Endothelial cell of umbilical vein (primary cell): Measurements from ENCODE around the gene MAPRE2.

Experiments used
- CTCF ChIP-seq, 2 donors: IDR thresholded peaks; 1 replicate in 1 of 2; 2 replicates in 1 of 2; pipeline ENCODE4 v1.5.1; 2011; ENCODE audit warnings: low read length in 2 of 2, mild to moderate bottlenecking in 2 of 2, moderate library complexity in 2 of 2, control low read depth in 1 of 2, inconsistent platforms in 1 of 2, low read depth in 1 of 2; ENCODE audit not compliant: insufficient read depth in 1 of 2; ENCODE audit errors: extremely low read depth in 1 of 2
- POLR2A ChIP-seq: IDR thresholded peaks from 2 replicates; pipeline ENCODE4 v1.6.1; 2012; ENCODE audit warnings: low read depth, mild to moderate bottlenecking, control low read depth, low read length

- TF ChIP-seq CTCF (IDR thresholded peaks at IDR 0.05; ENCODE audit: extremely low read depth in 1 of 2, insufficient read depth in 1 of 2, low read depth in 1 of 2, low read length in 2 of 2), result no peak
- no peak for TF ChIP-seq POLR2A
These were observed 100.5 kb downstream of the MAPRE2 start for GRCh38 chr18:35141567-35142274.
